Peyer's patch (tissue), 4 donors: Measurements from ENCODE around the gene CD6.

Source experiments
- CTCF ChIP-seq, 6 experiments: fragments of 450-650 bp in 4 of 6; fragments of 200-600 bp in 2 of 6; sonication (generic) in 1 of 6; IDR thresholded peaks; one replicate each; pipeline ENCODE4 v1.5.1; 2017 to 2019; ENCODE audit warnings: antibody characterized with exemption in 6 of 6, mild to moderate bottlenecking in 3 of 6, moderate library complexity in 1 of 6
- POLR2A ChIP-seq, 2 donors: fragments of 450-650 bp; IDR thresholded peaks; one replicate each; pipeline ENCODE4 v1.5.1; 2017; ENCODE audit warnings: antibody characterized with exemption in 2 of 2, mild to moderate bottlenecking in 2 of 2, moderate library complexity in 2 of 2

GRCh38 chr11:60987577-60988277 lies 16.2 kb downstream of the CD6 start:
- no peak for TF ChIP-seq CTCF (IDR thresholded peaks at IDR 0.05)
- TF ChIP-seq POLR2A (IDR thresholded peaks at IDR 0.05), result no peak
